GM23338 (cell line): Measurements from ENCODE around the gene INSL3. TPM values are rescaled to one million over a fixed set of nuclear protein-coding genes. Genes with fewer than 3 reads are reported as not detected.

ENCODE experiments used
- ATAC-seq: fragments of 200-7000 bp; cut with Tn5 transposase; 3 replicates; pipeline ENCODE4 v1.9.1; 2020
- DNase-seq: peaks from one replicate; pipeline ENCODE4 v3.0.0-alpha.2; 2015; ENCODE audit warnings: low spot score
- H2AFZ ChIP-seq: fragments of 200-600 bp; sonication (generic); 2 replicates; pipeline ENCODE4 v1.8.0; 2016; ENCODE audit warnings: antibody characterized with exemption, mild to moderate bottlenecking, moderate library complexity
- H3F3A ChIP-seq: fragments of 200-600 bp; sonication (generic); replicated peaks from 2 replicates; pipeline ENCODE4 v1.8.0; 2017; ENCODE audit warnings: antibody characterized with exemption, mixed run types, low read depth
- H3K27ac ChIP-seq: fragments of 200-600 bp; sonication (generic); 2 replicates; pipeline ENCODE4 v1.6.1; 2016; ENCODE audit warnings: low read depth
- H3K27me3 ChIP-seq: fragments of 200-600 bp; sonication (generic); 2 replicates; pipeline ENCODE4 v1.8.0; 2016; ENCODE audit warnings: mild to moderate bottlenecking, mixed run types, moderate library complexity; ENCODE audit not compliant: insufficient read depth
- H3K36me3 ChIP-seq: fragments of 200-600 bp; sonication (generic); 2 replicates; pipeline ENCODE4 v1.8.0; 2016; ENCODE audit warnings: mild to moderate bottlenecking; ENCODE audit not compliant: insufficient read depth
- H3K4me1 ChIP-seq: fragments of 200-600 bp; sonication (generic); 2 replicates; pipeline ENCODE4 v1.8.0; 2016; ENCODE audit warnings: mild to moderate bottlenecking, moderate library complexity; ENCODE audit not compliant: insufficient read depth
- H3K4me2 ChIP-seq: fragments of 200-600 bp; sonication (generic); 2 replicates; pipeline ENCODE4 v1.7.1; 2017; ENCODE audit warnings: mixed run types
- H3K4me3 ChIP-seq: fragments of 200-600 bp; sonication (generic); 2 replicates; pipeline ENCODE4 v1.6.1; 2016; ENCODE audit warnings: mixed run types
- H3K79me2 ChIP-seq: fragments of 200-600 bp; sonication (generic); replicated peaks from 2 replicates; pipeline ENCODE4 v1.8.0; 2017; ENCODE audit warnings: mild to moderate bottlenecking; ENCODE audit not compliant: insufficient read depth
- H3K9me2 ChIP-seq: fragments of 200-600 bp; sonication (generic); 2 replicates; pipeline ENCODE4 v1.8.0; 2017; ENCODE audit not compliant: insufficient read depth
- H4K20me1 ChIP-seq: fragments of 200-600 bp; sonication (generic); replicated peaks from 2 replicates; pipeline ENCODE4 v1.8.0; 2017; ENCODE audit warnings: mild to moderate bottlenecking; ENCODE audit not compliant: insufficient read depth
- H3K27ac Mint-ChIP-seq: 2 replicates; pipeline ENCODE4 v1.8.0; 2020; ENCODE audit warnings: inconsistent platforms, mild to moderate bottlenecking, moderate library complexity, mixed read lengths
- H3K27me3 Mint-ChIP-seq: 3 replicates; pipeline ENCODE4 v1.8.0; 2022; ENCODE audit warnings: low read depth, mild to moderate bottlenecking, moderate library complexity, mixed read lengths, inconsistent platforms; ENCODE audit not compliant: insufficient read depth, poor library complexity
- H3K36me3 Mint-ChIP-seq: 3 replicates; pipeline ENCODE4 v1.8.0; 2021; ENCODE audit warnings: low read depth, mild to moderate bottlenecking, inconsistent platforms, moderate library complexity, mixed read lengths
- H3K4me1 Mint-ChIP-seq: 3 replicates; pipeline ENCODE4 v1.8.0; 2020; ENCODE audit warnings: mild to moderate bottlenecking, inconsistent platforms, mixed read lengths
- H3K4me3 Mint-ChIP-seq: 3 replicates; pipeline ENCODE4 v1.8.0; 2021; ENCODE audit warnings: moderate library complexity, mild to moderate bottlenecking, inconsistent platforms, mixed read lengths
- H3K9me3 Mint-ChIP-seq: 3 replicates; pipeline ENCODE4 v1.8.0; 2020; ENCODE audit warnings: moderate library complexity, mild to moderate bottlenecking, inconsistent platforms, mixed read lengths
- CREB1 ChIP-seq: fragments of 250-450 bp; sonication (Bioruptor Pico); IDR thresholded peaks from 2 replicates; pipeline ENCODE4 v1.5.0; 2020; ENCODE audit warnings: low read depth, mild to moderate bottlenecking, moderate library complexity
- CTCF ChIP-seq, 2 experiments: fragments of 200-600 bp in 1 of 2; sonication (generic) in 1 of 2; conservative IDR thresholded peaks; 2 replicates each; pipeline versions ENCODE4 v1.5.1 to v1.6.1; 2016 to 2017; ENCODE audit warnings: antibody characterized with exemption in 2 of 2, low read depth in 2 of 2, mild to moderate bottlenecking in 2 of 2, moderate library complexity in 1 of 2
- ETS1 ChIP-seq: IDR thresholded peaks from 2 replicates; pipeline ENCODE4 v1.6.1; 2016; ENCODE audit warnings: antibody characterized with exemption
- EZH2 ChIP-seq: fragments of 200-600 bp; sonication (generic); IDR thresholded peaks from one replicate; pipeline ENCODE4 v1.8.0; 2017; ENCODE audit warnings: antibody characterized with exemption, mild to moderate bottlenecking, low read depth; ENCODE audit not compliant: unreplicated experiment
- EZH2phosphoT487 ChIP-seq: fragments of 200-600 bp; sonication (generic); IDR thresholded peaks from one replicate; pipeline ENCODE4 v1.8.1; 2018; ENCODE audit warnings: antibody characterized with exemption; ENCODE audit not compliant: unreplicated experiment
- JUNB ChIP-seq: IDR thresholded peaks from one replicate; pipeline ENCODE4 v1.6.1; 2016; ENCODE audit warnings: antibody characterized with exemption; ENCODE audit not compliant: unreplicated experiment
- NANOG ChIP-seq: IDR thresholded peaks from 2 replicates; pipeline ENCODE4 v1.6.1; 2016; ENCODE audit warnings: antibody characterized with exemption, borderline replicate concordance
- POLR2AphosphoS5 ChIP-seq: IDR thresholded peaks from 2 replicates; pipeline ENCODE4 v1.6.1; 2016; ENCODE audit warnings: antibody characterized with exemption, low read depth
- REST ChIP-seq: IDR thresholded peaks from one replicate; pipeline ENCODE4 v1.6.1; 2018; ENCODE audit warnings: antibody characterized with exemption; ENCODE audit not compliant: unreplicated experiment
- STAT1 ChIP-seq: IDR thresholded peaks from one replicate; pipeline ENCODE4 v1.6.1; 2016; ENCODE audit warnings: antibody characterized with exemption; ENCODE audit not compliant: unreplicated experiment
- ZNF114 ChIP-seq: fragments of 250-450 bp; sonication (Bioruptor Pico); IDR thresholded peaks from 2 replicates; pipeline ENCODE4 v1.5.0; 2020; ENCODE audit warnings: mild to moderate bottlenecking, moderate library complexity
- ZNF331 ChIP-seq: fragments of 250-450 bp; sonication (Bioruptor Pico); IDR thresholded peaks from 2 replicates; pipeline ENCODE4 v1.5.0; 2020; ENCODE audit warnings: low read depth, mild to moderate bottlenecking, moderate library complexity
- ZNF462 ChIP-seq: fragments of 250-450 bp; sonication (Bioruptor Pico); IDR thresholded peaks from 2 replicates; pipeline ENCODE4 v1.5.0; 2020; ENCODE audit warnings: mild to moderate bottlenecking, moderate library complexity
- polyA plus RNA-seq: library from polyadenylated mRNA; unstranded; fragments of >200 nt; fragmentation: Nextera tagmentation; extraction: Ambion mirVana; gene quantifications from 2 replicates; pipeline ENCODE4 v1.2.1, GENCODE V29; 2016
- total RNA-seq: library from RNA; depleted of rRNA; stranded (reverse); fragments of >200 nt; shearing (Covaris generic); gene quantifications from 2 replicates; pipeline ENCODE4 v1.2.3, GENCODE V29; 2014

Gene INSL3
- total and polyA plus RNA-seq, 2 experiments from 2014 or later = 0.76 TPM; not detected in 1

- peak overlapping the region; percentile 90 for H3K27ac ChIP-seq
- H3K4me3 Mint-ChIP-seq = peak overlapping the region; percentile 59
- H3K27me3 Mint-ChIP-seq = peaks cover 47% of the 10 kb centered on the region
- H3K36me3 ChIP-seq = peaks cover 37% of the 10 kb centered on the region
- H3K4me1 Mint-ChIP-seq = peaks cover 18% of the 10 kb centered on the region
- no peak overlapping the region for H3K4me2 ChIP-seq
- H3K4me1 ChIP-seq = peaks cover 9% of the 10 kb centered on the region; the same call in 1 of the 2 replicates
- TF ChIP-seq STAT1 = no peak
- TF ChIP-seq CREB1 (CRISPR knock-in tag) = no peak
- no peak for TF ChIP-seq POLR2AphosphoS5
- TF ChIP-seq ETS1 = no peak
- TF ChIP-seq REST = no peak
- TF ChIP-seq NANOG = no peak
- TF ChIP-seq EZH2 = no peak
- TF ChIP-seq ZNF114 (CRISPR knock-in tag) = no peak
- TF ChIP-seq EZH2phosphoT487 = no peak
- TF ChIP-seq ZNF462 (CRISPR knock-in tag) = no peak
- no peak for TF ChIP-seq ZNF331 (CRISPR knock-in tag)
- no peak for TF ChIP-seq JUNB
- TF ChIP-seq CTCF (conservative IDR thresholded peaks at IDR 0.05; ENCODE audit: low read depth in 2 of 2) = no peak
- H3K9me3 Mint-ChIP-seq = peaks cover 11% of the 10 kb centered on the region; the same call in 2 of the 3 replicates
- peaks cover 64% of the 10 kb centered on the region for H3K36me3 Mint-ChIP-seq
- H4K20me1 ChIP-seq = peaks cover 45% of the 10 kb centered on the region
- peaks cover 60% of the 10 kb centered on the region for H3F3A ChIP-seq
- no peak overlapping the region for H2AFZ ChIP-seq
- H3K9me2 ChIP-seq = no peaks in the 10 kb centered on the region
- H3K27me3 ChIP-seq = no peaks in the 10 kb centered on the region
- H3K79me2 ChIP-seq = peaks cover 29% of the 10 kb centered on the region
- DNase-seq (no peak), ATAC-seq (no peak)
- peak overlapping the region; percentile 93 for H3K27ac Mint-ChIP-seq
- no peak overlapping the region for H3K4me3 ChIP-seq
Measured at GRCh38 chr19:17862711-17863519, 41.6 kb upstream of the INSL3 start.
